Stimulated activated effector memory CD8-positive, alpha-beta T cell treated with anti-CD3 and anti-CD28 coated beads, Interleukin-12 subunit alpha, Interleukin-12 subunit beta, amount 100 ng/mL, for 72 hours (primary cell): ENCODE data around the gene RTF2.
"Not testable (repeated sequence)": the region's sequence is repeated elsewhere in the genome, so short reads cannot be mapped to it uniquely, and the experiment has no call there.

Source experiments
- ATAC-seq: fragments of 150-1000 bp; cut with Tn5 transposase; 2 replicates; pipeline ENCODE4 v1.10.0; 2021
- DNase-seq, 2 donors: peaks; one replicate each; pipeline ENCODE4 v3.0.0; 2021 to 2022; ENCODE audit warnings: low spot score in 2 of 2
- H3K27ac Mint-ChIP-seq: one replicate; pipeline ENCODE4 v1.8.0; 2022; ENCODE audit warnings: mild to moderate bottlenecking, mixed read lengths
- H3K36me3 Mint-ChIP-seq: one replicate; pipeline ENCODE4 v1.8.0; 2022; ENCODE audit warnings: mild to moderate bottlenecking, mixed read lengths
- H3K4me1 Mint-ChIP-seq: one replicate; pipeline ENCODE4 v1.8.0; 2022; ENCODE audit warnings: mixed read lengths
- H3K4me3 Mint-ChIP-seq: one replicate; pipeline ENCODE4 v1.8.0; 2022; ENCODE audit warnings: mild to moderate bottlenecking, mixed read lengths
- H3K9me3 Mint-ChIP-seq: one replicate; pipeline ENCODE4 v1.8.0; 2022; ENCODE audit warnings: mixed read lengths

RTF2 gene

DNA sequence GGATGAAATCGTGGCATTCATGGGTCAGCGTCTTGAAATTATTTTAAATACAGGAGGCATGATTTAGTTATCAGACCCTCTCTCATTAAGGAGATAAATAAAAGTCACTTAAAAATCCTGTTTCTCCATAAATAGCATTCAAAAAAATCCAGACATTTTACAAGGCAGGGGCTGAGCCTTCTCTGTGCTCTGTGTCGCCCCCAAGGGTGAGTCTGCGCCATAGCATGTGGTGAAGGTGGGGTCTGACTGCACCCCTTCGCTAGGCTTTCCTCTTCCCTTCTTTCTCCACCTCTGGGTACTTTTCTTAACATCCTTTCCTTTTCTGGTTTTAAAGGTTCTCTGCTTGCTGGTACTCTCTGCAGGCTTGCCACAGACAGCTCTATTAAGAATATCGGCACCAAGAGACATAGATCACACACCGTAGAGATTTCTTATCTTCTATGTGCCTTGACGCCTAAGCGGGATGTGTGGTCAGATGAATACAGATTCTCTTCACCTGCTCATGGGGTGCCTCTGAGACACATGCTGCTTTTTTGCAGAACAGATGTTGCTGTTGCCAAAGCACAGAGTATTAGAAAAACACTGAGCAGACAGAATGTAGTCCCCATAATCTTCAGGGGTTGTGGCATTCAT lies 36.1 kb downstream of the RTF2 start:
- H3K27ac Mint-ChIP-seq, result no peak overlapping the region
- ATAC-seq (no peak), DNase-seq (peak in 1 of 2 donors; percentile 49)
- peaks cover 9% of the 10 kb centered on the region for H3K4me1 Mint-ChIP-seq
- H3K36me3 Mint-ChIP-seq, result peaks cover 23% of the 10 kb centered on the region
- no peaks in the 10 kb centered on the region for H3K9me3 Mint-ChIP-seq
- no peak overlapping the region for H3K4me3 Mint-ChIP-seq

DNA sequence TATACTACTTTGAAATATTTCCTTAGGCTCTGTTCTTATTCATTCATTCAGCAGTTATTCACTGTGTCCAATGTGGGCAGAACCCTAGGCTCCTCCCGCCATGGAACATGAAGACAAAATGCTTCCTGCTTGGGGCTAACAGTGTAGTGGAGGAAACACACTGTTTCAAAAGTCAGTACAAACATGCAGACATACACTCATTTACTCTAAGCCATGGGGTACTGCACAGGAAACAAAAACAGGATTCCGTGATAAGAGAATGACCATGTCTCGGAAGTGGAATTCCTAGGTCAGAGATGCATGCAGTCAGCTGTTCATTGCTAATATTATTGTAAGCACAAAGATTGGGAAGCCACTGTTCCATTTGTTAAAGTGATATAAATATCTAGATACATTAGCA lies 37.7 kb downstream of the RTF2 start:
- Mint-ChIP-seq H3K27ac (no peak overlapping the region), H3K9me3 (no peaks in the 10 kb centered on the region), H3K36me3 (peaks cover 16% of the 10 kb centered on the region), H3K4me3 (no peak overlapping the region), H3K4me1 (peaks cover 9% of the 10 kb centered on the region)
- ATAC-seq (no peak), DNase-seq (no peak)

DNA sequence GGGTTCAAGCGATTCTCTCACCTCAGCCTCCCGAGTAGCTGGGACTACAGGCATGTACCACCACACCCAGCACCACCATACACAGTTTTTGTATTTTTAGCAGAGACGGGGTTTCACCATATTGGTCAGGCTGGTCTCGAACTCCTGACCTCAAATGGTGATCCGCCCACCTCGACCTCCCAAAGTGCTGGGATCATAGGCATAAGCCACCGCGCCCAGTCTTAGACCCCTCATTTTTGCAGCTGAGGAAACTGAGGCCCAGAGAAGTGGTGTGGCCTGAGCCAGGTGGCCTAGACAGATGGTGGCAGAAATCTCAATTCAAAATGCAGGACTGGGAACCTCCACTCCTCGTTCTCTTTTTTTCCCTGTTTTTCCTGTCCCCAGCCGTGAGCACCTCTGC lies 43.5 kb downstream of the RTF2 start:
- ATAC-seq (no peak), DNase-seq (no peak)
- no peaks in the 10 kb centered on the region for H3K9me3 Mint-ChIP-seq
- H3K4me3 Mint-ChIP-seq, result no peak overlapping the region
- peaks cover 9% of the 10 kb centered on the region for H3K4me1 Mint-ChIP-seq
- H3K27ac Mint-ChIP-seq, result no peak overlapping the region
- H3K36me3 Mint-ChIP-seq, result peaks cover 68% of the 10 kb centered on the region

DNA sequence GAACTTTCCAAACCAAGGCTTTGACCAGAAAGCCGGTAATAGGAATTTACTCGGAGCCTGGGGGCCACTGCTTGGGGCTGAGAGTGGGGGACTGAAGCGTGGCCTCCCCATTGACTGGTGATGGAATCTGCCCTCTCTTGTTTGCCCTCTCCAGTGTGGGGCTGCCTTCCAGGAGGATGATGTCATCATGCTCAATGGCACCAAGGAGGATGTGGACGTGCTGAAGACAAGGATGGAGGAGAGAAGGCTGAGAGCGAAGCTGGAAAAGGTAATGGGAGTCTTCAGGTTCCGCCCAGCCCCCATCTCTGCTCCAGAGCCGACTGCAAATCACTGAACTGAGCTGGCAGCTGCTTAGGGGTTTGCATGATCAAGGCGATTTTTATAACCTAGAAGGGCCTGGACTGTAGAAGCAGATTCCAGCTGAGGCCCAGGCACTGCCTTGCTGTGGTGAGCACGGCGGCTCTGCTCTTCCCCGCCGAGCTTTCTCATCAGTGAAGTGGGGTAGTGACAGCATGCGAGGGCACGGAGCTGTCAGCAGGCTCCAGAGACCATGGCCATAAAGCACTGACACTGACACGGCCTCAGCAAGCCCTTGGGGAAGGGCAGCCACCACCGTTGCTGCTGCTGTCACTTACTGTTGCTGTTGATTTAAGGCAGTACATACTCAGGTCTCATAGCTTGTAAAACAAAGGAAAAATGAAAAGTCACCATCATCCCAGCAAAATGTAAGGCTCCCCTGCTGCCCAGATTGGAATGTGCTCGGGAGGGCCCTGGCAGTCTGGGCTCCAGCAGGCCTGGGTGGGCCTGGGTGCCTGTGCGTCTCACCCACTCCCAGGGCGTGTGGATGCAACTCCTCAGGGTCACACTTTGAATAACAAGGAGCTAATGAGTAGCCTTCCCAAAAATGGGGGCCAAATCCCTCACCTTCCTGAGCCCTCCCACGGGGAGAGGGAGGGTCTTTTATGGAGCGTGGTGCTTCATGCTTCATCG lies 45.0 kb downstream of the RTF2 start:
- peaks cover 78% of the 10 kb centered on the region for H3K36me3 Mint-ChIP-seq
- no peaks in the 10 kb centered on the region for H3K9me3 Mint-ChIP-seq
- DNase-seq (no peak), ATAC-seq (no peak)
- no peak overlapping the region for H3K4me3 Mint-ChIP-seq
- no peaks in the 10 kb centered on the region for H3K4me1 Mint-ChIP-seq
- no peak overlapping the region for H3K27ac Mint-ChIP-seq

DNA sequence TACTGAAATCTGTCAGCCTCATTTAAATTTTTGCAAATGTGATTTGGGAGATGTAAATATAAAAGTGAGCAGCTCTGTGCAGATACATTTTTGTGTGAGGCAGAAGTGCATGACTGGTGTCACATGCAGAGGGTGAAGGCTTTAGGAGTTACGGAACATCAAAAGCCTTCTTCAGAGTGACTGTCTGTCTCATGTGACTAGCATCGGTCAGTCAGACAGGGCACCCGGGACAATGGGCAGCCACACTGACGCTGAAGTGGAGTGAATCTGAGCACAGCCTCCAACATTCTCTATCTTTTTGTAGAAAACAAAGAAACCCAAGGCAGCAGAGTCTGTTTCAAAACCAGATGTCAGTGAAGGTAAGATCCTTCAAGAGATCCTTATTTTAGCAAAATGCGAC lies 48.2 kb downstream of the RTF2 start:
- no peak overlapping the region for H3K27ac Mint-ChIP-seq
- ATAC-seq (no peak), DNase-seq (no peak)
- peaks cover 91% of the 10 kb centered on the region for H3K36me3 Mint-ChIP-seq
- H3K4me3 Mint-ChIP-seq, result no peak overlapping the region
- H3K9me3 Mint-ChIP-seq, result peaks cover 2% of the 10 kb centered on the region
- H3K4me1 Mint-ChIP-seq, result no peaks in the 10 kb centered on the region

DNA sequence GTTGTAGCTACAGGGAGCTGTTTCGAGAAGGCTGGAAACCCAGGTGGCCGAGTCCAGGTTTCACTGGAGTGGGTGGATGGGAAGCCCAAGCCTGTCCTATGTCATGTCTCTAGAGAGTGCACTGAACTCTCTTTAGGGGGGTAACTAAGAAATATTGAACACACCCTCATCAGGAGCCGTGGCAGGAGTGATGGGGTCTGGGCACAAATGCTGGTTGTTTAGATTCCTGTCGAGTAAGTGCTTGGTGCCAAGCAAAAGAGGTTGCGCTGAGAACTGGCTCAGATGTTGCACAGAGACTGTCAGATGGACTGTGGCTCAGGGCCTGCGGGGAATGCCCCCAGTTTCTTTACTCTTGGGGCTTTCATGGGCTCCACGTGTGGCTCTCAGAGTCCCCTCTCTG lies 48.8 kb downstream of the RTF2 start:
- ATAC-seq (no peak), DNase-seq (no peak)
- no peaks in the 10 kb centered on the region for H3K4me1 Mint-ChIP-seq
- H3K36me3 Mint-ChIP-seq, result peaks cover 85% of the 10 kb centered on the region
- no peak overlapping the region for H3K27ac Mint-ChIP-seq
- no peak overlapping the region for H3K4me3 Mint-ChIP-seq
- peaks cover 2% of the 10 kb centered on the region for H3K9me3 Mint-ChIP-seq

DNA sequence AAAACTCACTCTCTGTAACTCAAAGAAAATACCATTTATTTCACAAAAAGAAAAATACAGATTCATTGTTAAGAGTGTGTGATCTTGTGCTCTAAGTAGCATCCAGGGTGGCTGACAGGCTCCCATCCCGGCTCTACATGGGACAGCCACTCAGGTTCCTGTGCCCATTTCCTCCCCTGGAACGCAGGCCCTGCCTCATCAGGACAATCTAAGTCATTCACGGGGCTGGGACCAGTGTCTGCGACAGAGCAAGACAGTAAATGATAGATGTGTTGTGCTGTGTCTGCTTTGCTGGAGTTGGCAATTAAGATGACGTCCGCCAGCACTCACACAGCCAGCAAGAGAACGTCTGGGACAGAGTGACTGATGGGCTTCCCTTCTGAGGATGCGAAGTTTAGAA lies 49.2 kb downstream of the RTF2 start:
- no peak overlapping the region for H3K4me3 Mint-ChIP-seq
- peaks cover 2% of the 10 kb centered on the region for H3K9me3 Mint-ChIP-seq
- DNase-seq, result no peak
- H3K4me1 Mint-ChIP-seq, result no peaks in the 10 kb centered on the region
- H3K36me3 Mint-ChIP-seq, result peaks cover 81% of the 10 kb centered on the region
- no peak overlapping the region for H3K27ac Mint-ChIP-seq
- ATAC-seq, result no peak

DNA sequence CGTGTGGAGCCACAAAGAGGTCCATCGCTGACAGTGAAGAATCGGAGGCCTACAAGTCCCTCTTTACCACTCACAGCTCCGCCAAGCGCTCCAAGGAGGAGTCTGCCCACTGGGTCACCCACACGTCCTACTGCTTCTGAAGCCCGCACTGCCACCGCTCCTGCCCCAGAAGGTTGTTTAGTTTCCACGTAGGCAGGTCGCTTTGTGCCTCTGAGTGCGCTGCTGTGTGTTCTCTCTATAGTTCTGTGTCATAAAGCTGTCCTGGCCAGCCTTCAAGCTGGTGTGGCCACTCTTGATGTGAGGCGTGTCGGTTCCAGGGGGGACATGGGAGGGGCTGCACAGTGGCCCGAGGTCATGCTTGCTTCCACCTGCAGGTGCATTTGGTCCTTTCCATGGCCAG lies 49.7 kb downstream of the RTF2 start:
- ATAC-seq (no peak), DNase-seq (no peak)
- H3K36me3 Mint-ChIP-seq, result peaks cover 76% of the 10 kb centered on the region
- H3K9me3 Mint-ChIP-seq, result peaks cover 2% of the 10 kb centered on the region
- H3K4me1 Mint-ChIP-seq, result peaks cover under 1% of the 10 kb centered on the region
- no peak overlapping the region for H3K27ac Mint-ChIP-seq
- H3K4me3 Mint-ChIP-seq, result no peak overlapping the region

DNA sequence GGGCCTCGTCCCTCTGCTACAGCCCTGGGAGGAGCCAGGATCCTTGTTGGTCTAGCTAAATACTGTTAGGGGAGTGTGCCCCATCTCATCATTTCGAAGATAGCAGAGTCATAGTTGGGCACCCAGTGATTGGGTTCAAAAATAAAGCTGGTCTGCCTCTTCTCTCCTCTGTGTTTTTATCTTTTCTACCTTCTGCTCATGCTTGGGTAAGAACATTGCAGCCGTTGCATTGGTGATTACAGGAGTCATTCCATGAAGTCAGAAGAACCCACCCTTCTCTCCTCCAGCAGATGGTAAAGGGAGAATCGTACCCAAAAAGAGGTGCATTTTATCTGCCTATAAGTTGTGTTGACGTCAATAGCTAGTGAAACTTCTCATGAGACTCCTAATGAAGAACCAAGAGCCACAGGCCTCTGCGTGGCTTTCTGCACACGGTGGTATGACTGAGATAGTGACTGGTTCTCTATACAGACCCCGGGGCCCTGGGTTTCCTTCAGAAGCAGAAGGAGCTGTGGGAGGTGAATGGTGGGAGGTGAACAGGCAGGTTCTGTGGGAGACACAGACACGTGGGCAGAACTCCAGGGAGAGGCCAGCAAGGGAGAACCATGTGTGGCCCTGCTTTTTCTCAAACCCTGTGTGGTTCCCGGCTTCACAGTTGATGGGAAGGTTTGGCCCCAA lies 50.4 kb downstream of the RTF2 start:
- peaks cover 2% of the 10 kb centered on the region for H3K9me3 Mint-ChIP-seq
- no peak overlapping the region for H3K27ac Mint-ChIP-seq
- ATAC-seq (no peak), DNase-seq (no peak)
- H3K36me3 Mint-ChIP-seq, result peaks cover 69% of the 10 kb centered on the region
- no peak overlapping the region for H3K4me3 Mint-ChIP-seq
- peaks cover 4% of the 10 kb centered on the region for H3K4me1 Mint-ChIP-seq

DNA sequence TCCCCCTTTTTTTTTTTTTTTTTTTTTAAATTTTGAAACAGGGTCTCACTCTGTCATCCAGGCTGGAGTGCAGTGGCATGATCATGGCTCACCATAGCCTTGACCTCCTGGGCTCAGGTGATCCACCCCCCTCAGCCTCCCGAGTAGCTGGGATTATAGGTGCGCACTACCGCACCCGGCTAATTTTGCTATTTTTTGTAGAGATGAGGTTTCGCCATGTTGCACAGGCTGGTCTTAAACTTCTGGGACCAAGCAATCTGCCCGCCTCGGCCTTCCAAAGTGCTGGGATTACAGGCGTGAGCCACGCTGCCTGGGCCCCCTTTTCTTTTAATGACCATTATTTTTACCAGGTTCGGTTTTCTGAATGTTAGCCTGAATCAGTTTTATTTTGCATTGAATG lies 51.1 kb downstream of the RTF2 start:
- DNase-seq, result no peak
- peaks cover 2% of the 10 kb centered on the region for H3K9me3 Mint-ChIP-seq
- peaks cover 63% of the 10 kb centered on the region for H3K36me3 Mint-ChIP-seq
- no peak overlapping the region for H3K27ac Mint-ChIP-seq
- H3K4me3 Mint-ChIP-seq, result no peak overlapping the region
- H3K4me1 Mint-ChIP-seq, result peaks cover 4% of the 10 kb centered on the region
- no peak for ATAC-seq

DNA sequence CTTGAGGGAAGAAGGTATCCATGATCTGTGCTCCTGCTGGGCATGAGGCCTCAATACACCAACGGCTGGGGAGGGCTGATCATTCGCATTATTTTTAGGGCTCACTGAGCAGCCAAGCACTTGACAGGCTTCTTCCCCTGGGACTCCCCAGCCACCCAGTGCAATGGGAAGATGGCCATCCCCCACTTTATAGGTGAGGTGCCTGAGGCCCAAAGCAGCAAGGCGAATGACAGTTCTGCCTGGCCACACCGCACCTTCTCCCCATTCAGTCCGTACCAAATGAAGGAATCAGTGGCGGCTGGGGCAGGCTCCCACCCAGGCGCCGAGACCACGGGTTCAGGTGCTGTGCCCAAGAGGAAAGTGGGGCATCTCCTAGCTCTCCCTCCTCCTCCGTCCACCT lies 51.8 kb downstream of the RTF2 start:
- DNase-seq (no peak), ATAC-seq (no peak)
- Mint-ChIP-seq H3K9me3 (peaks cover 2% of the 10 kb centered on the region), H3K4me1 (peaks cover 4% of the 10 kb centered on the region), H3K27ac (no peak overlapping the region), H3K36me3 (peaks cover 60% of the 10 kb centered on the region), H3K4me3 (no peak overlapping the region)

DNA sequence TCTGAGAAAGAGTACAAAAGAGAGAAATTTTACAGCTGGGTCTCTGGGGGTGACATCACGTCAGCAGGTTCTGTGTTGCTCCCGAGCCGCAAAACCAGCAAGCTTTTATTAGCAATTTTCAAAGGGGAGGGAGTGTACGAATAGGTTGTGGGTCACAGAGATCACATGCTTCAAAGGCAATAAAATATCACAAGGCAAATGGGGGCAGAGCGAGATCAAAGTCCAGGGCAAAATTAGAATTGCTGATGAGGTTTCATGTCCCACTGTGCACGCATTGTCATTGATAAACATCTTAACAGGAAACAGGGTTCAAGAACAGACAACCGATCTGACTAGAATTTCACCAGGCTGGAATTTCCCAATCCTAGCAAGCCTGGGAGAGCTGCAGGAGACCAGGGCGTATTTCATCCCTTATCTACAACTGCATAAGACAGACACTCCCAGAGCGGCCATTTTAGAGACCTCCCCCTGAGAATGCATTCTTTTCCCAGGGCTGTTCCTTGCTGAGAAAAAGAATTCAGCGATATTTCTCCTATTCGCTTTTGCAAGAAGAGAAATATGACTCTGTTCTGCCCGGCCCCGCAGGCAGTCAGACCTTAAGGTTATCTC lies 52.4 kb downstream of the RTF2 start:
- not testable (repeated sequence) for ATAC-seq, H3K4me3 Mint-ChIP-seq, H3K9me3 Mint-ChIP-seq, DNase-seq, H3K4me1 Mint-ChIP-seq, H3K27ac Mint-ChIP-seq
- H3K36me3 Mint-ChIP-seq, result peaks cover 54% of the 10 kb centered on the region

DNA sequence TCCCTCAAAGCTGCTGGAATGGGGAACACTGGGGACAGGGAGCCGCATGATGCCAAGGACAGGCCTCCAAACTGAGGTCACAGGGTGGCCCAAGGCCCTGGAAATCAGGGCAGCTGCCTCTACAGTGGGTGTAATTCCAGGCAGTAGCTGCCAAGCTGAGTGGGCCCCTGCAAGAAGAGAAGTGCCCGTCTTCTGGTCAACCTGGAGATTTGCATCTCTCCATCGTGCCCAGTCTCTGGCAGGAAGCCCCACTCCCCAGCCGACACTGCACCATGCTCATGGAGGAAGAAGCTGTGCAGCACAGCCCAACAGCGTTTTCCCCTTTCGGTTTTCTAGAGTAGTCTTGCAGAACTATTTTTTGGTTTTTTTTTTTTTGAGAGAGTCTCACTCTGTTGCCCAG lies 53.9 kb downstream of the RTF2 start:
- H3K27ac Mint-ChIP-seq, result no peak overlapping the region
- peaks cover 2% of the 10 kb centered on the region for H3K9me3 Mint-ChIP-seq
- peaks cover 4% of the 10 kb centered on the region for H3K4me1 Mint-ChIP-seq
- DNase-seq (no peak), ATAC-seq (no peak)
- H3K4me3 Mint-ChIP-seq, result no peak overlapping the region
- peaks cover 39% of the 10 kb centered on the region for H3K36me3 Mint-ChIP-seq

DNA sequence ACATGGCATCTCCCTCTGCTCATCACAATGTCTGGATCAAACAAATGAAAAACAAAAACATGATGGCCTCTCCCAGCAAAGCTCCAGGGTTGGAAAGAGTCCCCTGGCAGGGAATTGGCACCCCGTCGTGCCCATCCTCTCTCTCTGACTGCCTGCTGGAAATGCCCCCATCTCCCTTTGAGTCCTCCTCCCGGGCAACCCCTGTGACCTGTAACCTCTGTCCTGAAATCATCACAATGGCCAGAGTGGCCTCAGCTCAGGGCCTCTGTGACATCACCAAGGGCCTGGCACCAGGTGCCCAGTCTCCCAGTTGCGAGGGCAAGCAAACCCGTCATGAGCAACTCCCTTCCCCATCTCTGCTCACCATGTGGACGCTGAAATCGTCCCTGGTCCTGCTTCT lies 56.0 kb downstream of the RTF2 start, which contains the start of gene FAM209A:
Gene FAM209A (plus strand): TSS at position 301 of the 400 bp plus-strand sequence. CDS start 65 bp downstream, at position 366.
- H3K9me3 Mint-ChIP-seq, DNase-seq, H3K27ac Mint-ChIP-seq, H3K4me1 Mint-ChIP-seq, ATAC-seq, H3K4me3 Mint-ChIP-seq: not testable (repeated sequence)
- H3K36me3 Mint-ChIP-seq, result peaks cover 18% of the 10 kb centered on the region

DNA sequence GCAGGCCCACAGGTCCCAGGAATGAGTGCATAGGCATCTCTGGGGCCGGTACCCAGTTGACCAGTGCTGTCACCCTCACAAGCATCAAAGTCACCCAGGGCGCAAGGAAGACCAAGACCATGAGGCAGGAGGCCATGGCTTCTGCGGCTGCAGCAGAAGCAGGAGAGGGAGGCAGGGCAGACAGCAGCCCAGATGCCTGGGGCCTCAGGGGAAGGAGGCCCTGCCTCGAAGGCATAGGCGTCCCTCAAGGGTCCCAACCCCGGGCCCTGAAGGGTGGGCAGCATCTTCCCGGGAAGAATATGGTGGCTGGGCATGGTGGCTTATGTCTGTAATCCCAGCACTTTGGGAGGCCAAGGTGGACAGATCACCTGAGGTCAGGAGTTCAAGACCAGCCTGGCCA lies 59.1 kb downstream of the RTF2 start:
- ATAC-seq, result no peak
- no peak for DNase-seq
- Mint-ChIP-seq H3K9me3 (no peaks in the 10 kb centered on the region), H3K27ac (no peak overlapping the region), H3K36me3 (peaks cover 4% of the 10 kb centered on the region), H3K4me3 (no peak overlapping the region), H3K4me1 (peaks cover 4% of the 10 kb centered on the region)
